GM23338 (cell line): Measurements from ENCODE around the gene CCDC122. TPM values are rescaled to one million over a fixed set of nuclear protein-coding genes. Genes with fewer than 3 reads are reported as not detected.

Experiments
- EZH2 ChIP-seq: fragments of 200-600 bp; sonication (generic); IDR thresholded peaks from one replicate; pipeline ENCODE4 v1.8.0; 2017; ENCODE audit warnings: antibody characterized with exemption, mild to moderate bottlenecking, low read depth; ENCODE audit not compliant: unreplicated experiment
- NANOG ChIP-seq: IDR thresholded peaks from 2 replicates; pipeline ENCODE4 v1.6.1; 2016; ENCODE audit warnings: antibody characterized with exemption, borderline replicate concordance
- polyA plus RNA-seq: library from polyadenylated mRNA; unstranded; fragments of >200 nt; fragmentation: Nextera tagmentation; extraction: Ambion mirVana; gene quantifications from 2 replicates; pipeline ENCODE4 v1.2.1, GENCODE V29; 2016
- total RNA-seq: library from RNA; depleted of rRNA; stranded (reverse); fragments of >200 nt; shearing (Covaris generic); gene quantifications from 2 replicates; pipeline ENCODE4 v1.2.3, GENCODE V29; 2014
- TF ChIP-seq, protein P1 (sequence below): fragments of 250-450 bp; sonication (Bioruptor Pico); IDR thresholded peaks from 2 replicates; pipeline ENCODE4 v1.5.0; 2020; ENCODE audit warnings: mild to moderate bottlenecking, moderate library complexity
- TF ChIP-seq, protein P2 (sequence below): IDR thresholded peaks from one replicate; pipeline ENCODE4 v1.6.1; 2018; ENCODE audit warnings: antibody characterized with exemption; ENCODE audit not compliant: unreplicated experiment
- TF ChIP-seq, protein P3 (sequence below), 2 experiments: fragments of 200-600 bp in 1 of 2; sonication (generic) in 1 of 2; conservative IDR thresholded peaks; 2 replicates each; pipeline versions ENCODE4 v1.5.1 to v1.6.1; 2016 to 2017; ENCODE audit warnings: antibody characterized with exemption in 2 of 2, low read depth in 2 of 2, mild to moderate bottlenecking in 2 of 2, moderate library complexity in 1 of 2

CCDC122 gene
- total and polyA plus RNA-seq, 2 experiments from 2014 or later, result 7.5 to 30.6 TPM

DNA sequence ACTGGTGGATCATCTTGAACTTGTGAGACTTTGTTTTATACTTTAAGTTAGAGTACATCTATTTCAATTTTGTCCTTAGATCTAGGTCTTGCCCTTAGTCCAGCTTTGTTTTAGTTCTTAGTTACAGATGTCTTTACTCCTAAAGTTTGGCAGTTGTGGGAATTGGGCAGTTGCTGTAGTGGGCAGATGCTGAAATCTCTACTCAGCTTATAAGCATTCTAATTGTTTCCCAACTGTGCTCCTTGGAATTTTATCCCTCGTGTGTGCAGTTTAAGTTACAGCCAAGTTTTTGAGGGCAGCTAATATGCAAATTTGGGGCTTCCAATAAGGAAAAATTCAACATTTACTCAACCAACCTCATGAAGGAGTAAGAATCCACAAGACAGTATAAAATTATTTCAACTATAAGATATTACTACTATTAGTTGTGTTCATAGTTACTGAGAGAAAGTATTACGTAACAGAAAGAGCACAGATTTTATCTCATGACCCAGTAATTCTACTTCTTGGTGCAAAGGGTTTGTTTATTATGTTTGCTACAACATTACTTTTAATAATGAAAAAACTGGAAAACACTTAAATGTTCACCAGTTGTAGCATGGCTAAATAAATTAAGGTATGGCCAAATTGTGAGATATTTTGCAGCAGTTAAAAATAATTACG lies 32.9 kb downstream of the CCDC122 start (continued):
- TF ChIP-seq, protein P1, sequence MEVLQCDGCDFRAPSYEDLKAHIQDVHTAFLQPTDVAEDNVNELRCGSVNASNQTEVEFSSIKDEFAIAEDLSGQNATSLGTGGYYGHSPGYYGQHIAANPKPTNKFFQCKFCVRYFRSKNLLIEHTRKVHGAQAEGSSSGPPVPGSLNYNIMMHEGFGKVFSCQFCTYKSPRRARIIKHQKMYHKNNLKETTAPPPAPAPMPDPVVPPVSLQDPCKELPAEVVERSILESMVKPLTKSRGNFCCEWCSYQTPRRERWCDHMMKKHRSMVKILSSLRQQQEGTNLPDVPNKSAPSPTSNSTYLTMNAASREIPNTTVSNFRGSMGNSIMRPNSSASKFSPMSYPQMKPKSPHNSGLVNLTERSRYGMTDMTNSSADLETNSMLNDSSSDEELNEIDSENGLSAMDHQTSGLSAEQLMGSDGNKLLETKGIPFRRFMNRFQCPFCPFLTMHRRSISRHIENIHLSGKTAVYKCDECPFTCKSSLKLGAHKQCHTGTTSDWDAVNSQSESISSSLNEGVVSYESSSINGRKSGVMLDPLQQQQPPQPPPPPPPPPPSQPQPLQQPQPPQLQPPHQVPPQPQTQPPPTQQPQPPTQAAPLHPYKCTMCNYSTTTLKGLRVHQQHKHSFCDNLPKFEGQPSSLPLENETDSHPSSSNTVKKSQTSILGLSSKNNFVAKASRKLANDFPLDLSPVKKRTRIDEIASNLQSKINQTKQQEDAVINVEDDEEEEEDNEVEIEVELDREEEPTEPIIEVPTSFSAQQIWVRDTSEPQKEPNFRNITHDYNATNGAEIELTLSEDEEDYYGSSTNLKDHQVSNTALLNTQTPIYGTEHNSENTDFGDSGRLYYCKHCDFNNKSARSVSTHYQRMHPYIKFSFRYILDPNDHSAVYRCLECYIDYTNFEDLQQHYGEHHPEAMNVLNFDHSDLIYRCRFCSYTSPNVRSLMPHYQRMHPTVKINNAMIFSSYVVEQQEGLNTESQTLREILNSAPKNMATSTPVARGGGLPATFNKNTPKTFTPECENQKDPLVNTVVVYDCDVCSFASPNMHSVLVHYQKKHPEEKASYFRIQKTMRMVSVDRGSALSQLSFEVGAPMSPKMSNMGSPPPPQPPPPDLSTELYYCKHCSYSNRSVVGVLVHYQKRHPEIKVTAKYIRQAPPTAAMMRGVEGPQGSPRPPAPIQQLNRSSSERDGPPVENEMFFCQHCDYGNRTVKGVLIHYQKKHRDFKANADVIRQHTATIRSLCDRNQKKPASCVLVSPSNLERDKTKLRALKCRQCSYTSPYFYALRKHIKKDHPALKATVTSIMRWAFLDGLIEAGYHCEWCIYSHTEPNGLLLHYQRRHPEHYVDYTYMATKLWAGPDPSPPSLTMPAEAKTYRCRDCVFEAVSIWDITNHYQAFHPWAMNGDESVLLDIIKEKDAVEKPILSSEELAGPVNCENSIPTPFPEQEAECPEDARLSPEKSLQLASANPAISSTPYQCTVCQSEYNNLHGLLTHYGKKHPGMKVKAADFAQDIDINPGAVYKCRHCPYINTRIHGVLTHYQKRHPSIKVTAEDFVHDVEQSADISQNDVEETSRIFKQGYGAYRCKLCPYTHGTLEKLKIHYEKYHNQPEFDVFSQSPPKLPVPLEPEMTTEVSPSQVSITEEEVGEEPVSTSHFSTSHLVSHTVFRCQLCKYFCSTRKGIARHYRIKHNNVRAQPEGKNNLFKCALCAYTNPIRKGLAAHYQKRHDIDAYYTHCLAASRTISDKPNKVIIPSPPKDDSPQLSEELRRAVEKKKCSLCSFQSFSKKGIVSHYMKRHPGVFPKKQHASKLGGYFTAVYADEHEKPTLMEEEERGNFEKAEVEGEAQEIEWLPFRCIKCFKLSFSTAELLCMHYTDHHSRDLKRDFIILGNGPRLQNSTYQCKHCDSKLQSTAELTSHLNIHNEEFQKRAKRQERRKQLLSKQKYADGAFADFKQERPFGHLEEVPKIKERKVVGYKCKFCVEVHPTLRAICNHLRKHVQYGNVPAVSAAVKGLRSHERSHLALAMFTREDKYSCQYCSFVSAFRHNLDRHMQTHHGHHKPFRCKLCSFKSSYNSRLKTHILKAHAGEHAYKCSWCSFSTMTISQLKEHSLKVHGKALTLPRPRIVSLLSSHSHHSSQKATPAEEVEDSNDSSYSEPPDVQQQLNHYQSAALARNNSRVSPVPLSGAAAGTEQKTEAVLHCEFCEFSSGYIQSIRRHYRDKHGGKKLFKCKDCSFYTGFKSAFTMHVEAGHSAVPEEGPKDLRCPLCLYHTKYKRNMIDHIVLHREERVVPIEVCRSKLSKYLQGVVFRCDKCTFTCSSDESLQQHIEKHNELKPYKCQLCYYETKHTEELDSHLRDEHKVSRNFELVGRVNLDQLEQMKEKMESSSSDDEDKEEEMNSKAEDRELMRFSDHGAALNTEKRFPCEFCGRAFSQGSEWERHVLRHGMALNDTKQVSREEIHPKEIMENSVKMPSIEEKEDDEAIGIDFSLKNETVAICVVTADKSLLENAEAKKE, result no peak
- no peak for TF ChIP-seq NANOG
- TF ChIP-seq EZH2, result no peak
- TF ChIP-seq, protein P2, sequence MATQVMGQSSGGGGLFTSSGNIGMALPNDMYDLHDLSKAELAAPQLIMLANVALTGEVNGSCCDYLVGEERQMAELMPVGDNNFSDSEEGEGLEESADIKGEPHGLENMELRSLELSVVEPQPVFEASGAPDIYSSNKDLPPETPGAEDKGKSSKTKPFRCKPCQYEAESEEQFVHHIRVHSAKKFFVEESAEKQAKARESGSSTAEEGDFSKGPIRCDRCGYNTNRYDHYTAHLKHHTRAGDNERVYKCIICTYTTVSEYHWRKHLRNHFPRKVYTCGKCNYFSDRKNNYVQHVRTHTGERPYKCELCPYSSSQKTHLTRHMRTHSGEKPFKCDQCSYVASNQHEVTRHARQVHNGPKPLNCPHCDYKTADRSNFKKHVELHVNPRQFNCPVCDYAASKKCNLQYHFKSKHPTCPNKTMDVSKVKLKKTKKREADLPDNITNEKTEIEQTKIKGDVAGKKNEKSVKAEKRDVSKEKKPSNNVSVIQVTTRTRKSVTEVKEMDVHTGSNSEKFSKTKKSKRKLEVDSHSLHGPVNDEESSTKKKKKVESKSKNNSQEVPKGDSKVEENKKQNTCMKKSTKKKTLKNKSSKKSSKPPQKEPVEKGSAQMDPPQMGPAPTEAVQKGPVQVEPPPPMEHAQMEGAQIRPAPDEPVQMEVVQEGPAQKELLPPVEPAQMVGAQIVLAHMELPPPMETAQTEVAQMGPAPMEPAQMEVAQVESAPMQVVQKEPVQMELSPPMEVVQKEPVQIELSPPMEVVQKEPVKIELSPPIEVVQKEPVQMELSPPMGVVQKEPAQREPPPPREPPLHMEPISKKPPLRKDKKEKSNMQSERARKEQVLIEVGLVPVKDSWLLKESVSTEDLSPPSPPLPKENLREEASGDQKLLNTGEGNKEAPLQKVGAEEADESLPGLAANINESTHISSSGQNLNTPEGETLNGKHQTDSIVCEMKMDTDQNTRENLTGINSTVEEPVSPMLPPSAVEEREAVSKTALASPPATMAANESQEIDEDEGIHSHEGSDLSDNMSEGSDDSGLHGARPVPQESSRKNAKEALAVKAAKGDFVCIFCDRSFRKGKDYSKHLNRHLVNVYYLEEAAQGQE, result no peak
- TF ChIP-seq, protein P3, sequence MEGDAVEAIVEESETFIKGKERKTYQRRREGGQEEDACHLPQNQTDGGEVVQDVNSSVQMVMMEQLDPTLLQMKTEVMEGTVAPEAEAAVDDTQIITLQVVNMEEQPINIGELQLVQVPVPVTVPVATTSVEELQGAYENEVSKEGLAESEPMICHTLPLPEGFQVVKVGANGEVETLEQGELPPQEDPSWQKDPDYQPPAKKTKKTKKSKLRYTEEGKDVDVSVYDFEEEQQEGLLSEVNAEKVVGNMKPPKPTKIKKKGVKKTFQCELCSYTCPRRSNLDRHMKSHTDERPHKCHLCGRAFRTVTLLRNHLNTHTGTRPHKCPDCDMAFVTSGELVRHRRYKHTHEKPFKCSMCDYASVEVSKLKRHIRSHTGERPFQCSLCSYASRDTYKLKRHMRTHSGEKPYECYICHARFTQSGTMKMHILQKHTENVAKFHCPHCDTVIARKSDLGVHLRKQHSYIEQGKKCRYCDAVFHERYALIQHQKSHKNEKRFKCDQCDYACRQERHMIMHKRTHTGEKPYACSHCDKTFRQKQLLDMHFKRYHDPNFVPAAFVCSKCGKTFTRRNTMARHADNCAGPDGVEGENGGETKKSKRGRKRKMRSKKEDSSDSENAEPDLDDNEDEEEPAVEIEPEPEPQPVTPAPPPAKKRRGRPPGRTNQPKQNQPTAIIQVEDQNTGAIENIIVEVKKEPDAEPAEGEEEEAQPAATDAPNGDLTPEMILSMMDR (conservative IDR thresholded peaks at IDR 0.05; ENCODE audit: low read depth in 2 of 2), result no peak
